Left lung (tissue), 10 donors: ENCODE data around the gene NARF. TPM values are rescaled to one million over a fixed set of nuclear protein-coding genes. Genes with fewer than 3 reads are reported as not detected.

Experiments used
- ATAC-seq: fragments of 200-7000 bp; cut with Tn5 transposase; one replicate; pipeline ENCODE4 v1.9.1; 2020; ENCODE audit warnings: moderate library complexity
- DNase-seq, 4 donors: peaks; one replicate each; pipeline ENCODE4 v3.0.0-alpha.2; 2013 to 2020
- H3K27ac ChIP-seq, 2 donors: fragments of 200-600 bp; sonication (generic) in 1 of 2; one replicate each; pipeline versions ENCODE4 v1.5.0 to v1.8.0; 2020 to 2021
- H3K27me3 ChIP-seq, 2 donors: fragments of 200-600 bp; sonication (generic) in 1 of 2; one replicate each; pipeline versions ENCODE4 v1.5.0 to v1.8.0; 2020 to 2021
- H3K36me3 ChIP-seq, 2 donors: fragments of 200-600 bp; sonication (generic) in 1 of 2; one replicate each; pipeline versions ENCODE4 v1.5.0 to v1.8.0; 2020 to 2021
- H3K4me1 ChIP-seq, 2 donors: fragments of 200-600 bp; one replicate each; pipeline ENCODE4 v1.8.0; 2021
- H3K4me3 ChIP-seq, 2 donors: fragments of 200-600 bp; sonication (generic) in 1 of 2; one replicate each; pipeline versions ENCODE4 v1.5.0 to v1.8.0; 2020 to 2021; ENCODE audit warnings: mild to moderate bottlenecking in 1 of 2
- H3K9me3 ChIP-seq, 2 donors: fragments of 200-600 bp; sonication (generic) in 1 of 2; one replicate each; pipeline versions ENCODE4 v1.5.0 to v1.8.0; 2020 to 2021
- CTCF ChIP-seq, 2 donors: fragments of 200-600 bp; sonication (generic) in 1 of 2; IDR thresholded peaks; one replicate each; pipeline versions ENCODE4 v1.5.0 to v1.8.0; 2021; ENCODE audit warnings: antibody characterized with exemption in 2 of 2
- intact Hi-C, 2 donors: fragments of 100-400 bp; cut with DNase I; formaldehyde crosslinking; loops; one replicate each; pipeline versions ENCODE4 v1.11.2 to v1.14.2; 2022
- polyA plus RNA-seq, 6 donors: library from polyadenylated mRNA; unstranded; fragments of 120-200 nt; gene quantifications; one replicate each; pipeline ENCODE4 v1.2.1, GENCODE V29; 2013; ENCODE audit not compliant: insufficient read length in 6 of 6
- total RNA-seq, 2 donors: library from RNA; stranded (reverse); fragmentation: NEBNext Ultra II Directional; extraction: Animal tissue kit (Norgen Biotek cat#: 25700); gene quantifications; one replicate each; pipeline ENCODE4 v1.2.1, GENCODE V29; 2021
- donor health status: DM: no; HTN: yes; CAD: no.
- donor health status: DM: no; HTN: no; CAD: no.

Gene NARF
- total and polyA plus RNA-seq, 8 donors: 38.9 to 128 (median 112) TPM

GRCh38 chr17:82412535-82413520, 45.7 kb upstream of the NARF start:
- H3K4me1 ChIP-seq: peaks cover 2 to 11% of the 10 kb centered on the region in 2 donors
- no peak for TF ChIP-seq CTCF (IDR thresholded peaks at IDR 0.05)
- H3K27me3 ChIP-seq: no peaks in the 10 kb centered on the region
- no peak overlapping the region for H3K27ac ChIP-seq
- intact Hi-C loops: loop anchor here in 1 of 2 donors (5.0 kb wide), 1 partner anchor 61 kb away; no protein-coding TSS in a partner anchor
- peaks cover 0 to 16% of the 10 kb centered on the region in 2 donors for H3K36me3 ChIP-seq
- H3K4me3 ChIP-seq: no peak overlapping the region
- no peaks in the 10 kb centered on the region for H3K9me3 ChIP-seq
- ATAC-seq (no peak), DNase-seq (no peak)

GRCh38 chr17:82414548-82415281, 43.8 kb upstream of the NARF start:
- TF ChIP-seq CTCF (IDR thresholded peaks at IDR 0.05): peak; percentile 49 to 68
- Histone ChIP-seq H3K9me3 (no peaks in the 10 kb centered on the region), H3K27me3 (no peaks in the 10 kb centered on the region), H3K36me3 (peaks cover 0 to 9% of the 10 kb centered on the region in 2 donors), H3K4me3 (no peak overlapping the region), H3K27ac (no peak overlapping the region), H3K4me1 (peaks cover 8 to 26% of the 10 kb centered on the region in 2 donors)
- DNase-seq: peak; percentile 67 to 92 (median 73)
- peak; percentile 71 for ATAC-seq
- intact Hi-C loops: loop anchor here in 1 of 2 donors (5.0 kb wide), 1 partner anchor 62 kb away; no protein-coding TSS in a partner anchor

GRCh38 chr17:82415336-82415735, 43.2 kb upstream of the NARF start:
- H3K4me1 ChIP-seq: peaks cover 8 to 31% of the 10 kb centered on the region in 2 donors
- ATAC-seq: no peak
- H3K27me3 ChIP-seq: no peaks in the 10 kb centered on the region
- no peaks in the 10 kb centered on the region for H3K9me3 ChIP-seq
- no peak overlapping the region for H3K4me3 ChIP-seq
- intact Hi-C loops: no loop called here
- TF ChIP-seq CTCF (IDR thresholded peaks at IDR 0.05): no peak
- H3K36me3 ChIP-seq: peaks cover 0 to 12% of the 10 kb centered on the region in 2 donors
- peak in 1 of 4 donors; percentile 72 for DNase-seq
- H3K27ac ChIP-seq: no peak overlapping the region

GRCh38 chr17:82415786-82416185, 42.8 kb upstream of the NARF start:
- H3K27me3 ChIP-seq: no peaks in the 10 kb centered on the region
- H3K4me3 ChIP-seq: no peak overlapping the region
- intact Hi-C loops: no loop called here
- no peak for ATAC-seq
- no peak overlapping the region for H3K27ac ChIP-seq
- DNase-seq: peak in 1 of 4 donors; percentile 29
- no peaks in the 10 kb centered on the region for H3K9me3 ChIP-seq
- peaks cover 0 to 17% of the 10 kb centered on the region in 2 donors for H3K36me3 ChIP-seq
- H3K4me1 ChIP-seq: peaks cover 8 to 31% of the 10 kb centered on the region in 2 donors
- TF ChIP-seq CTCF (IDR thresholded peaks at IDR 0.05): no peak
